KOPT-K1 (cell line): ENCODE data around the gene ENC1.

Source experiments
- H3K27ac ChIP-seq: fragments of 200-600 bp; sonication (generic); 2 replicates; pipeline ENCODE4 v1.5.1; 2016; ENCODE audit warnings: antibody characterized with exemption, mild to moderate bottlenecking, low read depth, low read length; ENCODE audit not compliant: poor library complexity, severe bottlenecking
- H3K36me3 ChIP-seq: fragments of 200-600 bp; sonication (generic); 2 replicates; pipeline ENCODE4 v1.5.1; 2017; ENCODE audit warnings: antibody characterized with exemption, mild to moderate bottlenecking, low read length, moderate library complexity; ENCODE audit not compliant: insufficient read depth
- H3K9me3 ChIP-seq: fragments of 200-600 bp; sonication (generic); 2 replicates; pipeline ENCODE4 v1.5.1; 2017; ENCODE audit warnings: antibody characterized with exemption, low read length, mild to moderate bottlenecking; ENCODE audit not compliant: insufficient read depth, poor library complexity, severe bottlenecking

The ENC1 gene

DNA sequence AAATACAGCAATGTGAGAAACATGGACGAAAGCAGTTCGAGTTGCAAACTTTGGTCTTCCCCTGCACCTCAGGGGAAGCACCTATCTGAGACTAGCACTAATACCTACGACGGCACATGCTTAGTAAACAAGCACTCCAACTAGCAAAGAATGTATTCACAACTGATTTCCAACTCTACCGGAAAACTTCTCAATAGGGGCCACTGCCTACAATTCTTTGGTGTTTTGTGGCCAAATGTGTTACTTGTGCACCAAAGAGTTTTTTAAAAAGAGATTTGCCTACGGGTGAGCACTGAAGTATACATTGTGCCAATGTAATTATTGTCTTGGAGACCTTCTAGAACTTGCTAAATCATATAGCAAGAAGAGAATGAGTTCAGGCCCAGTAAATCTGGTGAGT, 12.2 kb downstream of the ENC1 start:
- Histone ChIP-seq H3K9me3 (no peaks in the 10 kb centered on the region), H3K36me3 (no peaks in the 10 kb centered on the region), H3K27ac (no peak overlapping the region)

DNA sequence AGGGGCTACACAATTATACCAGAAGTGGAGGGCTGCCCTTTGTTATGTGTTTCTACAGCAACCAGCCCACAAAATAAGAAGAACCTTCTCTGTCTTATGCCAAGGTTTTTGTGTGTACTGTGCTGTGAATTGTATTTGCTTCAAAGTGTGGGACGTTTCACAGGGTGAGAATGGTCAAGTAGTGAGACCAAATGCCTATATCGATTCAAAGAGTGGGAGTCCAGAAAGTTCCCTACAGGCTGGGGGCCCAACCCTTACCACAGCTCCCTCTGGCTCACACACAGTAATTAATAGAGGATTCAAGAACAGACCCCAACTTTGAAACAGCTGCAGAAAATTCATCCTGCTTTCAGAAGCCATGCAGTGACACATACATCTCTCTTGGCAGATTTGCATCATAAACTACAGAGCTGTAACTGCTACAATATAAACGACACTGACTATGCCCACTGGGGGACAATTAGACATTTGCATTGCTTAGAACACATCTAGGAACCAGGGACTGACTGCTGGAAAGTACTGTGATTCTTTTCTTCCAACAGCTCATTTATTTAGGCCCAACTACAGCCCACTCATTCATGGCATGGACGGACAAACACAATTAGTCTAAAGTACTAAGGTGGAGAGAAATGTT, 12.8 kb downstream of the ENC1 start:
- Histone ChIP-seq H3K27ac (no peak overlapping the region), H3K36me3 (no peaks in the 10 kb centered on the region), H3K9me3 (no peaks in the 10 kb centered on the region)

DNA sequence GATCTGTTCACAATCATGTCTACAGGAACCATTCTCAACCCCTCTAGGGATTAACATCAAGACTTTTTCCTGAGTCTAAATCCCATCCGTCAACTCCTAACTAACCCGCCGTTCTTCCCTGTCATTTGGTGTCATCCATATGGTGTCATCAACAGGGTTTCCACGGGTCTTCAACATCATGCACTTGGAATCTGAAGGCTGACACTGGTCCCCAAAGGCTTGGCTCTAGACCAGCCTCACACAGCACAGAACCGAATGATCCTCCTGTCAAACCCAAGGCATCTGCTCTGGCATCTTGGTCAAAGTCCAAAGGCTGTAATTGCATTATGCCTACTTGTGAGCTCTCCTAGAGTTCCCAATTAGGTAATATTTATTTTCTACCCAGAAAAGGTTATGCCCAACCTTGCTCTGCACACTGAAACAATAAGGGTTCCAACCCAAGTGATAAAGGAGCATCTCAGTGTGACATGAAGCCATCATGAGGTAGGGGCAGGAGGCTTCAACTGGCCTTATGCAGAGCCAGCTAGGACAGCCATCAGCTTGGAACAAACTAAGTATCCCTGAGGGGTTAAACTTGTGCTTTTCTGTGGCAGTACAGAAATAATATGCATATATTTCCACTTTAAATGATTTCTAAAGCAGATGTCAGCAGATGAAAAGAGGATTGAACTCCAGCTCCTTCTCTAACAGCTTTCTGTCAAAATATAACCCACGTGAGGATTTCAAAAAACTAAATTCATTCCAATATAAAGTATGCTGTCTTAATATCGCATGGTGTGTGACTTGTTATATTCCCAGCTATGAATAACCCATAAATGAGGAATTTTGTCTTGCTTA, 13.9 kb downstream of the ENC1 start:
- Histone ChIP-seq H3K9me3 (no peaks in the 10 kb centered on the region), H3K36me3 (no peaks in the 10 kb centered on the region), H3K27ac (no peak overlapping the region)

DNA sequence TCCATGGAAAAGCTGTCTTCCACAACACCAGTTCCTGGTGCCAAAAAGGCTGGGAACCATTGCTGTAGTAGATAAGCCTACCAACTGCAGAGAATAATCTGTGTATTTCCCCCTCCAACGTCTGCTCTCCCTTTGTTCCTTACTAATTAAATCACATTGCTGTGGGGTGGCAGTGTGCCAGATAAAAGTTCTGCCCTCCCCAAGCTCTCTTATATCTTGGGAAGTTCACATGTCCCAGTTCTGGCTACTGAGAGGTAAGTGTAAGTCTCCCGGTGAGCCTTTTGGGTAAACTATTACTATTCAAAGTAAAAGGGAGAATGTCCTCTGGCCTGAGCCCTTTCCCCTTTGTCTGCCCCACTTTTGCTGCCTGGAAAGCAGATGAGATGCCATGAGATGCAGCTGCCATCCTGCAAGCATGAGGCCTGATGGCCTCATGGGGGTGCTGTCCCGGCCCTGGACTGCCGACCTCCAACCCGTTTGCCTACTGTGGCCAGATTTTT, 14.7 kb downstream of the ENC1 start:
- no peaks in the 10 kb centered on the region for H3K9me3 ChIP-seq
- H3K27ac ChIP-seq, result no peak overlapping the region
- H3K36me3 ChIP-seq, result no peaks in the 10 kb centered on the region

DNA sequence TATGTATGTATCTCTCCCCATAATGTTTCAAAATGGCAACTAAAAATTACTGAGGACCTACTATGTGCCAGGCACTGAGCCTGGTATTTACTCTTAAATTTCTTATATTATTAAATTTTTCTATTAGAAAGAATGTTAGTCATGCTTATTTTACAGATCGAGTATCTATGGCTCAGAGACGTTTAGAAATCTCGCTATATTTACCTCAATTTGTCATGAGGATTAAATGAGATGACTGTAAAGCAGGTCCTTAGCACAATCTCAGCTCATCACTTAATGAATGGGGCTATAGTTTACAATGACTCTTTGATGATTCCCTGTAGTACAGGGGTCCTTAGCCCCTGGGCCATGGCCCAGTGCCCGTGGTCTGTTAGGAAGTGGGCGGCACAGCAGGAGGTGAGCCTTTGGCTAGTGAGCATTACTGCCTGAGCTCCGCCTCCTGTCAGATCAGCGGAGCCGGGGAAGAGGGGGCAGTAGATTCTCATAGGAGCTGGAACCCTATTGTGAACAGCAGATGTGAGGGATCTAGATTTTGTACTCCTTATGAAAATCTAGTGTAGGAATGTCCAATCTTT, 15.5 kb downstream of the ENC1 start:
- no peak overlapping the region for H3K27ac ChIP-seq

DNA sequence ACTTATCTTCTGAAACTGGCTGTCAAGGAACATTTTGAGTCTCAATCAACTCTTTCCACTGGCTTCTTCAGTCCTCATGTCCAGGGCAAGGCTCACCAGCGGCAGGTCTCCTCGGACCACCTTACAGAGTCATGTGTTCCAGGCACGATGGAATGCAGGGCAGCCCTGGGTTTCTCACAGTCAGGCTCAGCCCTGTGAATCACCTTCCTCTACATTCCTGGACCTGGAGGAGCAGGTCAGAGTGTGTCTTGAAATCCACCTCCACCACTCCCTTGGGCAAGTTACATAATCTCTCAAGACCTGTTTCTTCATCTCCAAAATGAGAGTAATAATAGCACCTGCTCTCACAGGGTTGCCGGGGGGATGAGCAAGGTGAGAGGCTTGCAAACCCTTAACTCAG, 16.0 kb downstream of the ENC1 start:
- H3K27ac ChIP-seq, result no peak overlapping the region
- H3K36me3 ChIP-seq, result no peaks in the 10 kb centered on the region
- no peaks in the 10 kb centered on the region for H3K9me3 ChIP-seq

More for the DNA sequence above, 15.5 kb downstream of the ENC1 start:
- no peaks in the 10 kb centered on the region for H3K9me3 ChIP-seq
- H3K36me3 ChIP-seq, result no peaks in the 10 kb centered on the region

DNA sequence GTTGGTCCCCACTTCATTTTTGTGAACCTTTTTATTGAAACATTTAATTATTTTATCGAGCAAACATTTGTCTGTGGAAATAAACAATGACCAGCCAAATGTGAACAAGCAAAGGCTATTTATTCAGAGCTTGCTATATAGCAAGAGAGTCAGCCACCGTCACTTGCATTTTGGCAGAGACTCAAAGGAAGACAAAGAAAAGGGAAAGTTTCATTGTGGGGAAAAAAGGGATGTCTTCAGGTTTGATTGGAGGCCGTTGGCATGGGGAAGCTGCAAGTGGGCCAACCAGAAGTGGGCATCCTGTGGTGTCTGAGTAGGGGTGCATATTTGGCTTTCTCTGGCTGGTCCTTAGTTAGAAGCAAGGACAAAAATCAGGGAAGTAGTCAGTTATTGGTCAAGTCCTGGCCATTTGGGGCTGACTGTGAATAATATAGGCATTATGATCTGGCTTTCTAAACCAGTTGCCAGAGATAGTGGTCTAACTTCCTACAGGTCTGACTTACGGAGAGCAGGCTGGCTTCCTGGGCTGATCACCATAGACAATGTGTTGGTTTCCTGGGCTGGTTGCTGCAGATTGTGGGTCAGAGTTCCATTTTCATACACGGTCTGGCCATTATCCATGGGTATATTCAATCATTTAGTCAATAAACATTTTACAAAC, 16.6 kb downstream of the ENC1 start:
- no peak overlapping the region for H3K27ac ChIP-seq
- no peaks in the 10 kb centered on the region for H3K9me3 ChIP-seq
- no peaks in the 10 kb centered on the region for H3K36me3 ChIP-seq

DNA sequence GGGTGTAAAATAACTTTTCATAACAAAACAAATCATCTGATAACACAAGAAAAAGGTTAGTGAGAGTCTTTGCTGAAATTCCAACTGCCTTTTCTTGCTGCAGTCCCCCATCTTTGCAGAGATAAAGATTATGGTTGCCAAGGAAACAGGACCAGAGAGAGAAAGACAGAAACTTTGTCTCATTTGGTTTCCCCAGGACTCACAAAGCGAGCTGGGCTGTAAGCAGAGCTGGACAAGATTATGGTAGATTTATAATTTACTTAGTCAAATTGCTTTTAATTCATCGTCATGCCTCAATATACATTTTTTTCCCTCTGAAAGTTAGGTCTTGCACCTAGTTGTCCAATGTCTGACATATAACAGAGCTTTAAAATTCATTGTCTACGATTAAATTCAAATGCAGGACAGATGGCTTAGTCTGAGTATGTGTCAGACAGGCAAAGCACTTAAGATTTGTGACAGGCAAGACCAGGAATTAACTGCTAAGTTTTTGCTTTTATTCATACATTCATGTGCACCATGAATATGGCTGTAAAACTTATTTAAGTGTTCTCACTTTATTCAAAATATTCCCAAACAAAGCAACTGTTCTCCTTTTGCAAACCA, 17.4 kb downstream of the ENC1 start:
- Histone ChIP-seq H3K36me3 (no peaks in the 10 kb centered on the region), H3K9me3 (no peaks in the 10 kb centered on the region), H3K27ac (no peak overlapping the region)

DNA sequence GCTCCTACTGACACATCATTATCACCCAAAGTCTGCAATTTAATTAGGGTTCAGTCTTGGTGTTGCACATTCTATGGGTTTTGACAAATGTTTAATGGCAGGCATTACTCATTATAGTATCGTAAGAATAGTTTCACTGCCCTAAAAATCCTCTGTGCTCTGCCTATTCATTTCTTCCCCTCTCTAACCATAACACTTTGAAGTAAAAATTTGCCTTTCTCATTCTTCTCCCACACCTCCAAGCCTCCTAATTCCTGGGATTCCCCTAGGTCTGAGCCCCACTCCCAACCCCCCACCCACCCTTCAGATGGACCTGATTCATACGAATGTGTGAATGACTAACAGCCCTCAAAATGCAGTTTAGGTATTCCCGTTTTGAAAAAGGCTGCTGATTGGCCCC, 18.4 kb downstream of the ENC1 start:
- Histone ChIP-seq H3K9me3 (no peaks in the 10 kb centered on the region), H3K36me3 (no peaks in the 10 kb centered on the region), H3K27ac (no peak overlapping the region)

DNA sequence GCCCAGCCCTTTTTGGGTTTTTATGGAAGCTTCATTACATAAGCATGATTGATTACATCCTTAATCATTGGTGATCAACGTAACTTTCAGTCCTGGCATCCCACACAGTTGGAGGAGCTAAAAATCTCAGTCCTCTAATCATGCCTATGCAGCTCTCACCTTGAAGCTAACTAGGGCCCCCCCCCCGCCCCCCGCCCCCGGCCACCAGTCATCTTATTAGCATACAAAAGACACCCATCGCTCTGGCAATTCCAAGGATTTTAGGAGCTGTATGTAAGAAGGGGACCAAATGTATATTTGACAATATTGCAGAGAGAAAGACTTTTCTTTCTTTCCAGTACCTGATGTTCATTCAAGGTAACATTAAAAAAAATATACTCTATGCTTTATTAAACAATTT, 19.0 kb downstream of the ENC1 start:
- Histone ChIP-seq H3K27ac (no peak overlapping the region), H3K36me3 (no peaks in the 10 kb centered on the region), H3K9me3 (no peaks in the 10 kb centered on the region)

DNA sequence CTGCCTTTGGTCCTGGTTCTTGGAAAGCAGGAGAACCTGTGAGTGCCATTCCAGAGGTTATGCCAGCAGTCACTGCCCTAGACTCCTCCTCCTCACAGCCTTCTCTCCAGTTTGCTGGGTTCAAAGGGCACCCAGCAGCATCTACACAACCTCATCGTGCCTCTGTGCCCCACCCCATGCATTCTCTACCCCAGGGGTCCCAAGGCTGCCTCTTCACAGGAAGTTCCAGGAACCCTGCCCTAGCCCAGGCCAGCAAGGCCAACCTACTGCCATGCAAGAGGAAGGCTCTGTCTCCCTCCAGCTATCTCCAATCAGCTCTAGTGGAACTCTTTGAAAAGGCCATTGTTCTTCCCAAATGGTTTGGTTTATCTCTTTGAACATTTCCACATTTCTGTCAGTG, 21.2 kb downstream of the ENC1 start:
- Histone ChIP-seq H3K36me3 (no peaks in the 10 kb centered on the region), H3K9me3 (no peaks in the 10 kb centered on the region), H3K27ac (no peak overlapping the region)

DNA sequence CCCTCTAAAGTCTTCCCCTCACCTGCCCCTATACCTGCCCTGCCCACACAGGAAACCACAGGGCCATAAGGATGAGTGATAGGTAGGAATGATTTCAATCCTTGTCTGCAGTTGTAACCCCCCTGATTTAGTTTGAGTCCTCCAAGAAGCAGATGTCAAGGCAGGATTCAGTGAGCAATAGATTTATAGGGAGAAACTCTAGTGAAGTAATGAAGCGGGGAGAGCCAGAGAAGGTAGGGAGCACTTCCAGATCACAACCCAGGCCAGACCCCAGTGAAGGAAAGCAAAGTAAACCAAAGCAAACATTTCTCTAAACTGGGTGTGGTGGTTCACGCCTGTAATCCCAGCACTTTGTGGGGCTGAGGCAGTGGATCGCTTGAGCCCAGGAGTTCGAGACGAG, 22.4 kb downstream of the ENC1 start:
- no peaks in the 10 kb centered on the region for H3K9me3 ChIP-seq

DNA sequence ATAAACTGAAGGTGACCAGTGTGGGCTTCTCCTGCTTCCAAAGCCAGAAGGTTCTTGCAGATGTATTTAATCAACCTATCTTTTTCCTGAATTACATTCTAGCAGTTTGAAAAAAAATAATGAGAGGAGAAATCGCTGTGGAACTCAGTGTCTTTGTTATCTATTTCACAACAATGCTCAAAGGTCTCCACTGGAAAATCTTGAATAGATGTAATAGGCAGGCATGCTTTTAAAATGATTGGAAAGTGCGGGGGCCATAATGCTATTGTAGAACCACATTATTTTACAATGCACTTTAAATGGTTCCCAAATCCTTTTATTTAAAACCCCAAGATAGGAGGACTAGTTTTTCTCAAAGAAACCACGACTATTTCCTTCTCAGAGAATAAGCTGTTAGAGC, 23.3 kb downstream of the ENC1 start:
- H3K9me3 ChIP-seq, result no peaks in the 10 kb centered on the region
- H3K27ac ChIP-seq, result no peak overlapping the region
- H3K36me3 ChIP-seq, result no peaks in the 10 kb centered on the region

More for the DNA sequence above, 22.4 kb downstream of the ENC1 start:
- H3K27ac ChIP-seq, result no peak overlapping the region
- no peaks in the 10 kb centered on the region for H3K36me3 ChIP-seq

DNA sequence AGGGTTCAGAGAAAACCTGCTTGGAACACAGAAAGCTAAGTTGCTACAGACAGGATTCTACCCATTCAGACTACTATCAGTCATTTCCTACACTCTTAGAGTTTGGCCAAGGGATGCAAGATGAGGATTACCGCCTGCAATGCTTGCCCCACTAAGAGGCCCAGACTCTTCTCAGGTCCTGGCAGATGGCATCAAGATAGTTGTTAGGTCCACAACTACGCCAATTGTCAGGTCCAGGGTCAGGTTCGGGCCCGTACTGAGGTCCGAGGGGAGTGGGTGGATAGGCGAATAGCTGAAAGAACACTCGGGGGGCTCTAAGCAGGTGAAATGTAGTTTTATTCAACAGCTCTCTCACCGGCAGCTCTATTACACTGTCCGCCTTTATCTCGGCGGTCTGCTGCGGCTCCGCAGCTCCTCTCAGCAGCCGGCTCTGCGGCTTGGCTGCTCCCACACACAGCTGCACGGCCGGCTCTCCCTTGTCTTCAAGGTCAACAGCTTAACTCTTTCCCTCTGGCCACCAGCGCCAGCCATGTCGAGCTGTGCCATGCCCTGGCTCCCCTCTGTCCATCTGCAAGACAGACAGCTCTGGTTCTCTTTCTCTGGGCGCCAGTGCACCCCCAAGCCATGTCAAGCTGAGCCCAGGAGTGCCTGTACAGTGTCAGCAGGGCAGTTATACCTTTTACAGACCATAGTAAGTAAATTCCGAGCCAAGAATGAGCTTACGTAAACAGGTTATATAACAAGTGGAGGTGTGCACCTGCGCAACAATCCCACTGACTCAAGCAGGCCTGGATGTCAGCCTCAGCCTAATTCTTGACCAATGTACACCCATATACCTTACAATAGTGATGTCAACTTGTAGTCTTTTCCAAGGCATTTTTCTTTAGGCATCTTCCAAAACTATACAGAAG, 24.0 kb downstream of the ENC1 start:
- Histone ChIP-seq H3K9me3 (no peaks in the 10 kb centered on the region), H3K36me3 (no peaks in the 10 kb centered on the region), H3K27ac (no peak overlapping the region)
